Natural killer cell (primary cell): ENCODE data around the gene IKZF3. TPM values are rescaled to one million over a fixed set of nuclear protein-coding genes. Genes with fewer than 3 reads are reported as not detected.

Experiments
- ATAC-seq, 3 donors: fragments of 150-1000 bp in 2 of 3; fragments of 200-7000 bp in 1 of 3; cut with Tn5 transposase; 1 replicate in 1 of 3; 2 replicates in 2 of 3; pipeline ENCODE4 v1.10.0; 2021; ENCODE audit warnings: mild to moderate bottlenecking in 2 of 3, moderate library complexity in 2 of 3
- DNase-seq, 2 donors: peaks; one replicate each; pipeline versions ENCODE4 v3.0.0 to v3.0.0-alpha.2; 2013 to 2021; ENCODE audit warnings: mixed read lengths in 1 of 2
- H3K27ac ChIP-seq: one replicate; pipeline ENCODE4 v1.5.1; 2013; ENCODE audit warnings: mild to moderate bottlenecking, low read length
- H3K27me3 ChIP-seq: one replicate; pipeline ENCODE4 v1.6.1; 2013; ENCODE audit warnings: low read length; ENCODE audit not compliant: control insufficient read depth, insufficient read depth
- H3K36me3 ChIP-seq: one replicate; pipeline ENCODE4 v1.6.1; 2013; ENCODE audit warnings: low read length; ENCODE audit not compliant: control insufficient read depth, insufficient read depth
- H3K4me1 ChIP-seq: one replicate; pipeline ENCODE4 v1.6.1; 2013; ENCODE audit warnings: low read length; ENCODE audit not compliant: control insufficient read depth, insufficient read depth
- H3K4me3 ChIP-seq: one replicate; pipeline ENCODE4 v1.5.1; 2013; ENCODE audit warnings: low read length
- H3K9me3 ChIP-seq: one replicate; pipeline ENCODE4 v1.6.1; 2013; ENCODE audit warnings: low read length; ENCODE audit not compliant: control insufficient read depth, insufficient read depth
- H3K27ac Mint-ChIP-seq, 2 donors: one replicate each; pipeline ENCODE4 v1.8.0; 2022; ENCODE audit warnings: mild to moderate bottlenecking in 2 of 2, mixed read lengths in 2 of 2, moderate library complexity in 1 of 2
- H3K27me3 Mint-ChIP-seq, 2 donors: one replicate each; pipeline ENCODE4 v1.8.0; 2022; ENCODE audit warnings: low read depth in 2 of 2, mixed read lengths in 2 of 2
- H3K36me3 Mint-ChIP-seq: one replicate; pipeline ENCODE4 v1.8.0; 2022; ENCODE audit warnings: mixed read lengths
- H3K4me1 Mint-ChIP-seq, 2 donors: one replicate each; pipeline ENCODE4 v1.8.0; 2022; ENCODE audit warnings: mixed read lengths in 2 of 2
- H3K4me3 Mint-ChIP-seq: one replicate; pipeline ENCODE4 v1.8.0; 2022; ENCODE audit warnings: mild to moderate bottlenecking, moderate library complexity, mixed read lengths
- H3K9me3 Mint-ChIP-seq, 2 donors: one replicate each; pipeline ENCODE4 v1.8.0; 2022; ENCODE audit warnings: mixed read lengths in 2 of 2
- WGBS: methylation state at CpG from one replicate; pipeline ENCODE4 v1.1.7; 2013; ENCODE audit warnings: missing lambda C conversion rate; ENCODE audit not compliant: insufficient coverage; 5-methylcytosine and 5-hydroxymethylcytosine counted together
- intact Hi-C: fragments of 100-400 bp; cut with micrococcal nuclease; formaldehyde crosslinking; loops from one replicate; pipeline ENCODE4 v1.14.2; 2022
- total RNA-seq, 4 donors: library from RNA; stranded (reverse); fragments of 120-200 nt in 1 of 4; gene quantifications; one replicate each; pipeline versions ENCODE4 v1.2.3 to v1.2.4, GENCODE V29; 2013 to 2022
- TF ChIP-seq, protein P1 (sequence below): fragments of 200-600 bp; IDR thresholded peaks from one replicate; pipeline ENCODE4 v1.8.0; 2022; ENCODE audit warnings: antibody characterized with exemption

IKZF3 gene
- total RNA-seq, 3 donors from 2014 or later (not counting 1 experiment from before 2014, with no cell fraction given): 134 to 162 (median 139) TPM

DNA sequence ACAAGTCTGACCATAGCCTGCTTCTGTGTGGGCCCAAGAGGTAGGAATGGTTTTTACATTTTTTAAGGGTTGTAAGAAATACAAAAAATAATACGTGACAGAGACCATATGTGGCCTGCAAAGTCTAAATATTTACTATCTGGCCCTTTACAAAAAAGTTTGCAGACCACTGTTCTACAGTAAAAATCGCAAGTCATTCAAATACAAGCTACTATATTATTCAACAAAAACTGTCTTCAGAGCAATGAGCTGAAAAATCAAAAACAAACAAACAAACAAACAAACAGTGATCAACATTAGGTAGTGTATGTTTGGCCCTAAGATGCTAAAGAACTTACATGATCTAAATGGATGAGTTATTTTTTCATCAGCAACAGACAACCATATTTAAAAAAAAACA lies 32.5 kb downstream of the IKZF3 start:
- Mint-ChIP-seq H3K4me1 (peaks cover 37 to 54% of the 10 kb centered on the region in 2 donors), H3K36me3 (peaks cover 12% of the 10 kb centered on the region)
- H3K27ac ChIP-seq: no peak overlapping the region

DNA sequence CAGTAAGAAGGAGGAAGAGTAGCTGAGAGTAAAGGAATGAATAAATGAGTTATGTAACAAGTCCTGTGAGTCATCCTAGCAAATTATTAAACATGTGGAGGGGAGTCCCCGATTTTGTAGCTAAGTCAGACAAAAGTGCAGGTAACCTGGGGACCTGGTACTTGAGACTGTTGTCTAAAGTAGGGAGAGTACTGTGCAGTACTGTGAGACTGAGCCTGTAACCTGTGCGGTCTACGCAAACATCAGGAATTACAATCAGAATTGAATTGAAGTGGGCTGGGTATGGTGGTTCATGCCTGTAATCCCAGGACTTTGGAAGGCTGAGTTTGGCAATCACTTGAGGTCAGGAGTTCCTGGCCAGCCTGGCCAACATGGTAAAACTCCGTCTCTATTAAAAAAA lies 35.7 kb downstream of the IKZF3 start:
- Histone ChIP-seq H3K4me3 (no peak overlapping the region), H3K9me3 (peaks cover 13% of the 10 kb centered on the region), H3K27me3 (no peaks in the 10 kb centered on the region), H3K27ac (no peak overlapping the region), H3K4me1 (no peaks in the 10 kb centered on the region), H3K36me3 (peaks cover 60% of the 10 kb centered on the region)
- H3K4me3 Mint-ChIP-seq: no peak overlapping the region
- TF ChIP-seq, protein P1, sequence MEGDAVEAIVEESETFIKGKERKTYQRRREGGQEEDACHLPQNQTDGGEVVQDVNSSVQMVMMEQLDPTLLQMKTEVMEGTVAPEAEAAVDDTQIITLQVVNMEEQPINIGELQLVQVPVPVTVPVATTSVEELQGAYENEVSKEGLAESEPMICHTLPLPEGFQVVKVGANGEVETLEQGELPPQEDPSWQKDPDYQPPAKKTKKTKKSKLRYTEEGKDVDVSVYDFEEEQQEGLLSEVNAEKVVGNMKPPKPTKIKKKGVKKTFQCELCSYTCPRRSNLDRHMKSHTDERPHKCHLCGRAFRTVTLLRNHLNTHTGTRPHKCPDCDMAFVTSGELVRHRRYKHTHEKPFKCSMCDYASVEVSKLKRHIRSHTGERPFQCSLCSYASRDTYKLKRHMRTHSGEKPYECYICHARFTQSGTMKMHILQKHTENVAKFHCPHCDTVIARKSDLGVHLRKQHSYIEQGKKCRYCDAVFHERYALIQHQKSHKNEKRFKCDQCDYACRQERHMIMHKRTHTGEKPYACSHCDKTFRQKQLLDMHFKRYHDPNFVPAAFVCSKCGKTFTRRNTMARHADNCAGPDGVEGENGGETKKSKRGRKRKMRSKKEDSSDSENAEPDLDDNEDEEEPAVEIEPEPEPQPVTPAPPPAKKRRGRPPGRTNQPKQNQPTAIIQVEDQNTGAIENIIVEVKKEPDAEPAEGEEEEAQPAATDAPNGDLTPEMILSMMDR: no peak
- no peaks in the 10 kb centered on the region for H3K9me3 Mint-ChIP-seq
- peak overlapping the region; percentile 43 to 44 for H3K27ac Mint-ChIP-seq
- 96% methylated on average over 4 of the region's 4 CpGs for WGBS
- no peaks in the 10 kb centered on the region for H3K27me3 Mint-ChIP-seq
- ATAC-seq (no peak), DNase-seq (no peak)
- H3K36me3 Mint-ChIP-seq: peaks cover 18% of the 10 kb centered on the region
- H3K4me1 Mint-ChIP-seq: peaks cover 23 to 42% of the 10 kb centered on the region in 2 donors
- intact Hi-C loops: no loop called here

More for the DNA sequence above, 32.5 kb downstream of the IKZF3 start:
- H3K27ac Mint-ChIP-seq: peak overlapping the region; percentile 62 to 79
- Histone ChIP-seq H3K4me1 (peaks cover 7% of the 10 kb centered on the region), H3K4me3 (no peak overlapping the region), H3K36me3 (peaks cover 44% of the 10 kb centered on the region), H3K27me3 (no peaks in the 10 kb centered on the region), H3K9me3 (no peaks in the 10 kb centered on the region)
- DNase-seq: no peak
- ATAC-seq: no peak
- intact Hi-C loops: no loop called here
- H3K9me3 Mint-ChIP-seq: peaks cover 0 to 3% of the 10 kb centered on the region in 2 donors
- TF ChIP-seq, protein P1: no peak
- H3K4me3 Mint-ChIP-seq: no peak overlapping the region
- no peaks in the 10 kb centered on the region for H3K27me3 Mint-ChIP-seq
- 100% methylated on average over 2 of the region's 2 CpGs for WGBS

DNA sequence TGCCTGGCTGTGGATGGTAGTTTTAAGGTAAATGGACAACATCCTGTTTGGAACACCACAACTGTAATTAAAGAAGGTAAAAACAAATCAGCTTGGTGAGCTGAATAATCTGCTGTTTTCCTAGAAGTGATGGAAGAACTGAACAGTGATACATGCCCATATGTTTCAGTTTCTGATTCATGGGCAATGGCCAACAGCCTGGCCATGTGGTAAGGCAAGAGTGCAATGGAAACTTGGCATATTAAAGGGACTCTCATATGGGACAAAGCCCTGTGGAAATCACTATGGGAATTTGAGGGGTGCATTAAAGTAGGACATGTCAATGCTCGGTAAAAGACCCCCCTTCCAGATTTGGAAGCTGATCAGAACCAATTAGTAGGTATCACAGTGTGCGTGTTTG lies 37.8 kb downstream of the IKZF3 start:
- ATAC-seq (no peak), DNase-seq (no peak)
- Mint-ChIP-seq H3K27ac (peak overlapping the region; percentile 18 to 43), H3K36me3 (peaks cover 27% of the 10 kb centered on the region), H3K4me1 (peaks cover 35 to 49% of the 10 kb centered on the region in 2 donors), H3K4me3 (no peak overlapping the region), H3K9me3 (peaks cover 0 to 5% of the 10 kb centered on the region in 2 donors), H3K27me3 (no peaks in the 10 kb centered on the region)
- H3K27ac ChIP-seq: no peak overlapping the region
- peaks cover 64% of the 10 kb centered on the region for H3K36me3 ChIP-seq
- 100% methylated on average over 2 of the region's 2 CpGs for WGBS
- intact Hi-C loops: no loop called here
- H3K4me1 ChIP-seq: no peaks in the 10 kb centered on the region
- H3K9me3 ChIP-seq: peaks cover 14% of the 10 kb centered on the region
- TF ChIP-seq, protein P1: no peak
- H3K27me3 ChIP-seq: no peaks in the 10 kb centered on the region
- no peak overlapping the region for H3K4me3 ChIP-seq

DNA sequence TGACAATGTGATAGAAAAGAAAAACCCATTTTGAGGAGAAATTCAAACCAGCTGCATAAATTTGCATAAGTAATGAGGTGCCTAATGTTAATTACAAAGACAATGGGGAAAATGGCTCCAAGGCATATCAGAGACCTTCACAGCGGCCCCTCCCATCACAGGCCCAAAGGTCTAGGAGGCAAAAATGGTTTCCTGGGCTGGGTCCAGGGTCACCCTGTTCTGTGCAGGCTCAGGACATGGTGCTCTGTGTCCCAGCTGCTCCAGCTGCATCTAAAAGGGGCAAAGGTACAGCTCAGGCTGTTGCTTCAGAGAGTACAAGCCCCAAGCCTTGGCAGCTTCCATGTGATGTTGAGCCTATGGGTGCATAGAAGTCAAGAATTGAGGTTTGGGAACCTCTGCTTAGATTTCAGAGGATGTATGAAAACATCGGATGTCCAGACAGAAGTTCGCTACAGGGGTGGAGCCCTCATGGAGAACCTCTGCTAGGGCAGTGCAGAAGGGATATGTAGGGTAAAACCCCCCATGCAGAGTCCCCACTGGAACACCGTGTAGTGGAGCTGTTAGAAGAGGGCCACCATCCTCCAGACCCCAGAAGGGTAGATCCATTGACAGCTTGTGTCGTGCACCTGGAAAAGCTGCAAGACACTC lies 40.6 kb downstream of the IKZF3 start:
- peak overlapping the region; percentile 73 to 94 for H3K27ac Mint-ChIP-seq
- peaks cover 52 to 61% of the 10 kb centered on the region in 2 donors for H3K4me1 Mint-ChIP-seq
- no peak overlapping the region for H3K4me3 Mint-ChIP-seq
- Histone ChIP-seq H3K27ac (no peak overlapping the region), H3K4me1 (peaks cover 18% of the 10 kb centered on the region), H3K27me3 (no peaks in the 10 kb centered on the region), H3K9me3 (peaks cover 14% of the 10 kb centered on the region), H3K4me3 (no peak overlapping the region), H3K36me3 (peaks cover 50% of the 10 kb centered on the region)
- no peaks in the 10 kb centered on the region for H3K27me3 Mint-ChIP-seq
- H3K36me3 Mint-ChIP-seq: peaks cover 26% of the 10 kb centered on the region
- 98% methylated on average over 5 of the region's 5 CpGs for WGBS
- DNase-seq: no peak
- ATAC-seq: no peak
- peaks cover 0 to 5% of the 10 kb centered on the region in 2 donors for H3K9me3 Mint-ChIP-seq
- TF ChIP-seq, protein P1: no peak
- intact Hi-C loops: no loop called here
